ENCODE measurements around the gene UBB.

UBB gene

GRCh38 chr17:16380640-16381495, at the start of gene UBB:
Gene UBB (plus strand): TSS chr17:16381091. CDS start chr17:16381908, 817 bp downstream.
- peak; percentile 89 for DNase-seq

- no peak for DNase-seq
Observed at GRCh38 chr17:16338391-16338790, 42.5 kb upstream of the UBB start.

GRCh38 chr17:16339402-16339801, 41.5 kb upstream of the UBB start:
- DNase-seq, result no peak

- DNase-seq, result no peak
Observed at GRCh38 chr17:16339959-16340358, 40.9 kb upstream of the UBB start.

- no peak for DNase-seq
Observed at GRCh38 chr17:16342979-16343378, 37.9 kb upstream of the UBB start.

- DNase-seq, result no peak
Observed at GRCh38 chr17:16343569-16343968, 37.3 kb upstream of the UBB start.

- DNase-seq, result no peak
Observed at GRCh38 chr17:16345565-16345964, 35.3 kb upstream of the UBB start.

GRCh38 chr17:16346721-16347271, 34.1 kb upstream of the UBB start:
- no peak for DNase-seq

GRCh38 chr17:16348586-16348985, 32.3 kb upstream of the UBB start:
- DNase-seq, result no peak

- no peak for DNase-seq
Observed at GRCh38 chr17:16349431-16349830, 31.5 kb upstream of the UBB start.

GRCh38 chr17:16351831-16352230, 29.1 kb upstream of the UBB start:
- DNase-seq, result no peak

GRCh38 chr17:16352303-16352666, 28.6 kb upstream of the UBB start:
- no peak for DNase-seq

GRCh38 chr17:16352667-16353316, 28.1 kb upstream of the UBB start:
- no peak for DNase-seq

GRCh38 chr17:16353317-16354174, 27.3 kb upstream of the UBB start, which contains the start of gene CENPV:
Gene CENPV (minus strand): TSS chr17:16353469. CDS start chr17:16353436, 33 bp downstream.
- no peak for DNase-seq

GRCh38 chr17:16354585-16354984, 26.3 kb upstream of the UBB start:
- DNase-seq, result no peak

- no peak for DNase-seq
Observed at GRCh38 chr17:16358394-16358793, 22.5 kb upstream of the UBB start.

- DNase-seq, result no peak
Observed at GRCh38 chr17:16361874-16362273, 19.0 kb upstream of the UBB start.

GRCh38 chr17:16363749-16364536, 16.9 kb upstream of the UBB start:
- DNase-seq, result peak; percentile 47

- DNase-seq, result no peak
Observed at GRCh38 chr17:16364625-16365024, 16.3 kb upstream of the UBB start.

- DNase-seq, result no peak
Observed at GRCh38 chr17:16371742-16372141, 9.1 kb upstream of the UBB start.

GRCh38 chr17:16374146-16374938, 6.5 kb upstream of the UBB start:
- no peak for DNase-seq

Measured in kidney glomerular epithelial cell (primary cell).